Measurements from ENCODE around the gene SLC6A9.

SLC6A9 gene

DNA sequence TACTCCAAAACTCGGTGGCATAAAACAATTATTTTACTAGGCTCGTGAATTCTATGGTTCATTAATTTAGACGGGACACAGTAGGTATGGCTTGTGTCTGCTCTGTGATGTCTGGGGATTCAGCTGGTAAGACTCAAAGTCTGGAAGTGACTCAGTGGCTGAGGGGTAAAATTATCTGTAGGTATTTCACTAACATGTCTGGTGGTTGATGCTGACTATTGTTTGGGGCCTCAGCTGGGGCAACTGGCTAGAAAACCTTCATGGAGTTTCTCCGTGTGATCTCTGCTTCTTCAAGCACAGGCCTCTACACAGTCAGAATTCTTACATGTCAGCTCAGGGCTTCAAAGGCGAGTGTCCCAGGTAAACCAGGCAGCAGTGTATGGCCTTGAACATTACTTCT lies 46.2 kb upstream of the SLC6A9 start:
- Histone ChIP-seq H3K36me3 (ENCODE audit: low read length) (no peaks in the 10 kb centered on the region), H3K4me3 (ENCODE audit: insufficient read depth, low read length, poor library complexity, severe bottlenecking) (no peak overlapping the region), H3K9me2 (replicated peaks; ENCODE audit: insufficient read depth, low read length) (no peaks in the 10 kb centered on the region), H2AFZ (ENCODE audit: low read depth, low read length, severe bottlenecking) (no peak overlapping the region), H4K20me1 (ENCODE audit: low read depth, low read length) (no peaks in the 10 kb centered on the region), H3K27ac (ENCODE audit: low read depth, low read length) (no peak overlapping the region), H3K79me2 (ENCODE audit: insufficient read depth, low read length) (no peaks in the 10 kb centered on the region), H3K9me3 (ENCODE audit: insufficient read depth, low read length) (no peaks in the 10 kb centered on the region), H3K4me2 (ENCODE audit: low read depth, low read length, poor library complexity, severe bottlenecking) (no peak overlapping the region), H3F3A (ENCODE audit: insufficient read depth) (no peaks in the 10 kb centered on the region), H3K27me3 (ENCODE audit: low read length) (no peaks in the 10 kb centered on the region), H3K9ac (ENCODE audit: low read length) (no peak overlapping the region)
- no peak for TF ChIP-seq EZH2phosphoT487 (conservative IDR thresholded peaks at IDR 0.05; ENCODE audit: low read length)

DNA sequence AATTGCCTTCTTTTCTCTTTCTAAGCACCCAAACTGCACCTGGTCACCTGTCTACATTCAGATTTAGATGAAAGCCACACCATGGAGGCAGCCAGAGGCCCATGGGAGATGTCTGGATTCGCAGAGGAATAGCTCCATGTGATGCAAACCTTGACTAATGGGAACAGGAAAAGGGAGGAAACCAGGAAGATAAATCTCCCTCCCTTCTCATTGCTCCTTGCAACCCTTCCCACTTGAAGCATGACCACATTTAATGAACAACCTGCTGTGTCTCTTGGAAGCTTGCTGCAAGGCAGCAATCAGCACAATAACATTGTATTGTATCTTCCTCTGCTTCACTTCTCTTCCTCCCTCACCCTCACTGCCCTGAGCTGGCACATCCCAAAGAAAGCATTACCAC lies 44.8 kb upstream of the SLC6A9 start:
- TF ChIP-seq, protein P1, sequence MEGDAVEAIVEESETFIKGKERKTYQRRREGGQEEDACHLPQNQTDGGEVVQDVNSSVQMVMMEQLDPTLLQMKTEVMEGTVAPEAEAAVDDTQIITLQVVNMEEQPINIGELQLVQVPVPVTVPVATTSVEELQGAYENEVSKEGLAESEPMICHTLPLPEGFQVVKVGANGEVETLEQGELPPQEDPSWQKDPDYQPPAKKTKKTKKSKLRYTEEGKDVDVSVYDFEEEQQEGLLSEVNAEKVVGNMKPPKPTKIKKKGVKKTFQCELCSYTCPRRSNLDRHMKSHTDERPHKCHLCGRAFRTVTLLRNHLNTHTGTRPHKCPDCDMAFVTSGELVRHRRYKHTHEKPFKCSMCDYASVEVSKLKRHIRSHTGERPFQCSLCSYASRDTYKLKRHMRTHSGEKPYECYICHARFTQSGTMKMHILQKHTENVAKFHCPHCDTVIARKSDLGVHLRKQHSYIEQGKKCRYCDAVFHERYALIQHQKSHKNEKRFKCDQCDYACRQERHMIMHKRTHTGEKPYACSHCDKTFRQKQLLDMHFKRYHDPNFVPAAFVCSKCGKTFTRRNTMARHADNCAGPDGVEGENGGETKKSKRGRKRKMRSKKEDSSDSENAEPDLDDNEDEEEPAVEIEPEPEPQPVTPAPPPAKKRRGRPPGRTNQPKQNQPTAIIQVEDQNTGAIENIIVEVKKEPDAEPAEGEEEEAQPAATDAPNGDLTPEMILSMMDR (IDR thresholded peaks at IDR 0.05; ENCODE audit: insufficient read depth, low read length, poor library complexity, severe bottlenecking), result no peak
- no peak for TF ChIP-seq EZH2phosphoT487 (conservative IDR thresholded peaks at IDR 0.05; ENCODE audit: low read length)
- Histone ChIP-seq H3F3A (ENCODE audit: insufficient read depth) (no peaks in the 10 kb centered on the region), H3K79me2 (ENCODE audit: insufficient read depth, low read length) (no peaks in the 10 kb centered on the region), H3K9ac (ENCODE audit: low read length) (no peak overlapping the region), H4K20me1 (ENCODE audit: low read depth, low read length) (no peaks in the 10 kb centered on the region), H2AFZ (ENCODE audit: low read depth, low read length, severe bottlenecking) (no peak overlapping the region), H3K4me3 (ENCODE audit: insufficient read depth, low read length, poor library complexity, severe bottlenecking) (no peak overlapping the region), H3K36me3 (ENCODE audit: low read length) (no peaks in the 10 kb centered on the region), H3K27me3 (ENCODE audit: low read length) (no peaks in the 10 kb centered on the region), H3K9me3 (ENCODE audit: insufficient read depth, low read length) (no peaks in the 10 kb centered on the region), H3K9me2 (replicated peaks; ENCODE audit: insufficient read depth, low read length) (no peaks in the 10 kb centered on the region), H3K27ac (ENCODE audit: low read depth, low read length) (no peak overlapping the region), H3K4me2 (ENCODE audit: low read depth, low read length, poor library complexity, severe bottlenecking) (no peak overlapping the region)

DNA sequence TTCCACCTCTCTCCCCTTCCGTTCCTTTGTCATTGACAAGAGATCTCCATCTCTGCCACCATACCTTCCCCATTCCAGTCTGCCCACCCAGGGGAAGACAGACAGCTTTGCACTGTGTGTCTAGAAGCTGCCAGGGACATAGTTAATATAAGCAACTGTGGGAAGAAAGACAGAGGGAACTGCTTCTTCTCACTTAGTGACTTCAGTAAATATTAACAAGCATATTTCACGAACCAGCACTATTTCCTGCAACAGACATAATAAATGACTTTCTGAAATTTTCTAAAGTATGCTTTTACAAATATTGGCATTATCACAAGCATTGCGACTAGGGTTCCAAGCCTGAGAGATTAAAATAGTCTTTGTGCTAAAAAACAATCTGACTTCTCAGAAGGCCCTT lies 43.2 kb upstream of the SLC6A9 start:
- no peak overlapping the region for H2AFZ ChIP-seq (ENCODE audit: low read depth, low read length, severe bottlenecking)

DNA sequence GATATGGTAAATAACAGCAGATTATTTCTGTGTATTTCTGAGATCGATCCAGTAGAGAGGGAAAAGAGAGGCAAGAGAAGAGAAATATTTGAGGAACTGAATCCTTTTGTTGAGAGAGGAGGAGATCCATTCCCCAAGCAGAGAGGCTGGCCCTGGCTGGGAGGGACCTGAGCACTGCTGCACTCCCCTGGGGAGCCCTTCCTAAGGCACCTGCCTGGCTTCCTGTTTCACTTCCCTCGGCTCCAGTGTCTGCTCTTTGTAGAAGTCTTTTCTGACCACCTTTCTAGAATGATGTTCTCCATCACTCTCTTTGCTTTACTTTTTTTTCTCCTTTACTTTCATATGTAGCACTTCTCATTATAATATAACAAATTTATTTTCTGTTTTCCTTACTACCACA lies 42.3 kb upstream of the SLC6A9 start:
- no peak for TF ChIP-seq EZH2phosphoT487 (conservative IDR thresholded peaks at IDR 0.05; ENCODE audit: low read length)
- TF ChIP-seq, protein P1 (IDR thresholded peaks at IDR 0.05; ENCODE audit: insufficient read depth, low read length, poor library complexity, severe bottlenecking), result no peak
- Histone ChIP-seq H3K9ac (ENCODE audit: low read length) (no peak overlapping the region), H3K27me3 (ENCODE audit: low read length) (no peaks in the 10 kb centered on the region), H2AFZ (ENCODE audit: low read depth, low read length, severe bottlenecking) (no peak overlapping the region), H3K4me3 (ENCODE audit: insufficient read depth, low read length, poor library complexity, severe bottlenecking) (no peak overlapping the region), H3K36me3 (ENCODE audit: low read length) (no peaks in the 10 kb centered on the region), H3K9me3 (ENCODE audit: insufficient read depth, low read length) (no peaks in the 10 kb centered on the region), H4K20me1 (ENCODE audit: low read depth, low read length) (no peaks in the 10 kb centered on the region), H3K79me2 (ENCODE audit: insufficient read depth, low read length) (no peaks in the 10 kb centered on the region), H3F3A (ENCODE audit: insufficient read depth) (no peaks in the 10 kb centered on the region), H3K9me2 (replicated peaks; ENCODE audit: insufficient read depth, low read length) (no peaks in the 10 kb centered on the region), H3K4me2 (ENCODE audit: low read depth, low read length, poor library complexity, severe bottlenecking) (no peak overlapping the region), H3K27ac (ENCODE audit: low read depth, low read length) (no peak overlapping the region)

More for the DNA sequence above, 43.2 kb upstream of the SLC6A9 start:
- H3K9me2 ChIP-seq (replicated peaks; ENCODE audit: insufficient read depth, low read length), result no peaks in the 10 kb centered on the region
- H3K36me3 ChIP-seq (ENCODE audit: low read length), result no peaks in the 10 kb centered on the region
- no peak overlapping the region for H3K9ac ChIP-seq (ENCODE audit: low read length)
- no peaks in the 10 kb centered on the region for H3F3A ChIP-seq (ENCODE audit: insufficient read depth)
- H3K27me3 ChIP-seq (ENCODE audit: low read length), result no peaks in the 10 kb centered on the region
- no peak overlapping the region for H3K27ac ChIP-seq (ENCODE audit: low read depth, low read length)
- H3K79me2 ChIP-seq (ENCODE audit: insufficient read depth, low read length), result no peaks in the 10 kb centered on the region
- H3K4me2 ChIP-seq (ENCODE audit: low read depth, low read length, poor library complexity, severe bottlenecking), result no peak overlapping the region
- no peaks in the 10 kb centered on the region for H4K20me1 ChIP-seq (ENCODE audit: low read depth, low read length)
- H3K4me3 ChIP-seq (ENCODE audit: insufficient read depth, low read length, poor library complexity, severe bottlenecking), result no peak overlapping the region
- TF ChIP-seq EZH2phosphoT487 (conservative IDR thresholded peaks at IDR 0.05; ENCODE audit: low read length), result no peak
- H3K9me3 ChIP-seq (ENCODE audit: insufficient read depth, low read length), result no peaks in the 10 kb centered on the region

All from SU-DHL-6 (cell line).